HEK293T (cell line): Measurements from ENCODE around the gene WASF3.

ENCODE experiments used
- CTCF ChIA-PET: fragments of 350-600 bp; formaldehyde crosslinking; extraction: SDS; loops from one replicate; lab custom pipeline; 2021; ENCODE audit warnings: antibody characterized with exemption, inconsistent platforms; lab: Yijun Ruan, JAX
- POLR2A ChIA-PET: fragments of 350-600 bp; formaldehyde crosslinking; extraction: SDS; loops from one replicate; lab custom pipeline; 2020; ENCODE audit warnings: antibody characterized with exemption, inconsistent platforms; lab: Yijun Ruan, JAX
- DNase-seq: peaks from one replicate; pipeline ENCODE4 v3.0.0; 2012; ENCODE audit warnings: mixed read lengths; ENCODE audit errors: extremely low spot score
- ARNT ChIP-seq: fragments of 450-650 bp; IDR thresholded peaks from 2 replicates; pipeline ENCODE4 v1.6.1; 2017; ENCODE audit warnings: mild to moderate bottlenecking
- BHLHE40 ChIP-seq: fragments of 450-650 bp; IDR thresholded peaks from 2 replicates; pipeline ENCODE4 v1.6.1; 2016; ENCODE audit warnings: mild to moderate bottlenecking, moderate library complexity, borderline replicate concordance
- CTBP1 ChIP-seq: fragments of 450-650 bp; IDR thresholded peaks from 2 replicates; pipeline ENCODE4 v1.6.1; 2016; ENCODE audit warnings: borderline replicate concordance
- ELF4 ChIP-seq: fragments of 450-650 bp; IDR thresholded peaks from 2 replicates; pipeline ENCODE4 v1.6.1; 2017; ENCODE audit warnings: antibody characterized with exemption
- FOXA1 ChIP-seq: fragments of 450-650 bp; IDR thresholded peaks from 2 replicates; pipeline ENCODE4 v1.6.1; 2016; ENCODE audit warnings: mild to moderate bottlenecking
- FOXK2 ChIP-seq: fragments of 450-650 bp; IDR thresholded peaks from 2 replicates; pipeline ENCODE4 v1.6.1; 2016; ENCODE audit warnings: mild to moderate bottlenecking
- FOXM1 ChIP-seq: fragments of 450-650 bp; IDR thresholded peaks from 2 replicates; pipeline ENCODE4 v1.6.1; 2017; ENCODE audit warnings: mild to moderate bottlenecking, borderline replicate concordance
- HDGF ChIP-seq: fragments of 450-650 bp; IDR thresholded peaks from 2 replicates; pipeline ENCODE4 v1.6.1; 2017; ENCODE audit warnings: antibody characterized with exemption, borderline replicate concordance
- L3MBTL2 ChIP-seq: fragments of 450-650 bp; conservative IDR thresholded peaks from 2 replicates; pipeline ENCODE4 v1.6.1; 2016; ENCODE audit warnings: mild to moderate bottlenecking
- LEF1 ChIP-seq: fragments of 450-650 bp; IDR thresholded peaks from 2 replicates; pipeline ENCODE4 v1.6.1; 2017; ENCODE audit warnings: mild to moderate bottlenecking, borderline replicate concordance
- NFRKB ChIP-seq: fragments of 450-650 bp; IDR thresholded peaks from 2 replicates; pipeline ENCODE4 v1.6.1; 2016; ENCODE audit warnings: mild to moderate bottlenecking, moderate library complexity
- PKNOX1 ChIP-seq: fragments of 450-650 bp; IDR thresholded peaks from 2 replicates; pipeline ENCODE4 v1.6.1; 2016
- SP1 ChIP-seq: fragments of 450-650 bp; IDR thresholded peaks from 2 replicates; pipeline ENCODE4 v1.6.1; 2017
- SUZ12 ChIP-seq: fragments of 450-650 bp; IDR thresholded peaks from 2 replicates; pipeline ENCODE4 v1.6.1; 2016; ENCODE audit warnings: mild to moderate bottlenecking
- TARDBP ChIP-seq: fragments of 450-650 bp; IDR thresholded peaks from 2 replicates; pipeline ENCODE4 v1.6.1; 2016
- ZNF384 ChIP-seq: fragments of 450-650 bp; IDR thresholded peaks from 2 replicates; pipeline ENCODE4 v1.6.1; 2016

Gene WASF3

GRCh38 chr13:26605845-26606244 is 48.4 kb downstream of the WASF3 start:
- DNase-seq, result peak; percentile 24
- CTCF ChIA-PET, result interaction anchor here (0.7 to 1.0 kb wide), 3 partner anchors 15 to 248 kb away, joined by 3 to 5 read pairs (median 3); no protein-coding TSS in a partner anchor
- TF ChIP-seq BHLHE40, result no peak
- TF ChIP-seq SUZ12, result no peak
- no peak for TF ChIP-seq TARDBP
- TF ChIP-seq PKNOX1, result no peak
- no peak for TF ChIP-seq HDGF
- no peak for TF ChIP-seq ELF4
- no peak for TF ChIP-seq L3MBTL2
- no peak for TF ChIP-seq ARNT
- TF ChIP-seq SP1, result no peak
- TF ChIP-seq FOXA1, result no peak
- POLR2A ChIA-PET, result no interaction called here

DNA sequence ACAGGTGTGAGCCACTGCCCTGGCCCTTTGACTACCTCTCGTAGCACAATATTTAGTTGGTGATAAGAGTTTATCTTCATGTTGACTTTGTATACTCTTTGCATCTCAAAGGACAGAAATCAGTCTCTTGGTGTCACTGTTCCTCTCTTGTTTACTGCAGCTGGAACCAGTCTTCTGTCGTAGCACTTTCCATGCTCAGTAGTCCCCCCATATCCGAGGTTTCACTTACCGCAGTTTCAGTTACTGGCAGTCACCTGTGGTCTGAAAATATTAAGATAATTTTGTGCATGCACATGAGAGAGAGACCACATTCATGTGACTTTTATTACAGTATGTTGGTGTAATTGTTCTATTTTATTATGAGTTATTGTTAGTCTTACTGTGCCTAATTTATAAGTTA is 49.1 kb downstream of the WASF3 start:
- CTCF ChIA-PET, result interaction anchor here (0.7 to 1.0 kb wide), 2 partner anchors 22 to 247 kb away, joined by 3 to 5 read pairs; no protein-coding TSS in a partner anchor
- POLR2A ChIA-PET, result no interaction called here
- TF ChIP-seq ZNF384, result no peak
- TF ChIP-seq LEF1, result no peak
- TF ChIP-seq PKNOX1, result no peak
- no peak for TF ChIP-seq CTBP1
- no peak for TF ChIP-seq SUZ12
- TF ChIP-seq TARDBP, result no peak
- TF ChIP-seq ELF4, result no peak
- no peak for TF ChIP-seq ARNT
- TF ChIP-seq FOXK2, result no peak
- TF ChIP-seq BHLHE40, result no peak
- TF ChIP-seq L3MBTL2, result no peak
- no peak for TF ChIP-seq FOXM1
- TF ChIP-seq HDGF, result no peak
- TF ChIP-seq FOXA1, result no peak
- DNase-seq, result no peak

GRCh38 chr13:26614721-26615120 is 57.2 kb downstream of the WASF3 start:
- ChIA-PET POLR2A (no interaction called here), CTCF (interaction anchor here (0.6 kb wide), 1 partner anchor 15 kb away, joined by 3 read pairs; no protein-coding TSS in a partner anchor)

DNA sequence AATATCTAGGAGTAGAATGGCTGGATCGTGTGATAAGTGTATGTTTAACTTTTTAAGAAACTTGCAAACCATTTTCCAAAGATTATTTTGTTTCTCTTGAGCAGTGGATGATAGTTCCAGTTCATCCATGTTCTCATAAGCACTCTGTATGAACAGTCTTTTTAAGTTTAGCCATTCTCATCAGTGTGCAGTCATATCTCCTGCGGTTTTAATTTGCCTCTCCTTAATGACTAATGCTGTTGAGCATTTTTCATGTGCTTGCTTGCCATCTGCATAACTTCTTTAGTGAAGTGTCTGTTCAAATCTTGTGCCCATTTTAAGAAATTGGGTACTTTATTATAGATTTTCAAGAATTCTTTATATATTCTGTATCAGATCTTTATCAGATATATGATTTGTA is 58.6 kb downstream of the WASF3 start:
- TF ChIP-seq LEF1, result no peak
- TF ChIP-seq SP1, result no peak
- no peak for TF ChIP-seq FOXM1
- no peak for TF ChIP-seq ELF4
- no peak for TF ChIP-seq NFRKB
- CTCF ChIA-PET, result no interaction called here
- POLR2A ChIA-PET, result no interaction called here

More at GRCh38 chr13:26614721-26615120, 57.2 kb downstream of the WASF3 start:
- DNase-seq, result no peak
- TF ChIP-seq FOXA1 (no peak), TARDBP (no peak), ARNT (no peak), PKNOX1 (no peak), SUZ12 (no peak), SP1 (no peak)

DNA sequence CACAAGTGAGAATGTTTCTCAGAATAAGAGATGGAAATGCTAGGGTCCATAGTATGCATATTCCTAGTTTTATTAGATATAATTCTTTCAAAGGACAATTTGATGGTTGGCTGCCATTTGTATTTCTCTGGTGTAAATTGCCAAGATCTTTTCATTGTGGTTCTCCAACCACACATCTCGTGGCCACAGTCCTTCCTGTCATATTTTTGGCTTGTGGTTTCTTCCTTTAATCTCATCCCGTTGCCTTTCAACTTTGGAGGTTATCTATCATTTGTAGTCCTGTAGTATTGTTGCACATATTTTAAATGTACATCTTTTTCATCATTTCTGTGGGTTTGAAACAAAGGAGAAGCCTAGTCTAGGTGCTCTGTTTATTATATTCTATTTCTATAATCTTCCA is 61.2 kb downstream of the WASF3 start:
- ChIA-PET CTCF (no interaction called here), POLR2A (no interaction called here)
- TF ChIP-seq PKNOX1, result no peak
- TF ChIP-seq FOXM1, result no peak
- TF ChIP-seq ARNT, result no peak
- no peak for TF ChIP-seq CTBP1
- TF ChIP-seq L3MBTL2, result no peak
- no peak for TF ChIP-seq ELF4
- TF ChIP-seq FOXK2, result no peak
- TF ChIP-seq ZNF384, result no peak
- TF ChIP-seq FOXA1, result no peak
- TF ChIP-seq TARDBP, result no peak
- TF ChIP-seq LEF1, result no peak
- no peak for DNase-seq

More for the DNA sequence above, 58.6 kb downstream of the WASF3 start:
- no peak for DNase-seq

- no peak for TF ChIP-seq FOXK2
- no peak for TF ChIP-seq L3MBTL2
- no peak for TF ChIP-seq FOXA1
- no peak for TF ChIP-seq SP1
- TF ChIP-seq LEF1, result no peak
- no peak for TF ChIP-seq ZNF384
- TF ChIP-seq PKNOX1, result no peak
- no peak for TF ChIP-seq TARDBP
- no peak for TF ChIP-seq NFRKB
- TF ChIP-seq HDGF, result no peak
- TF ChIP-seq CTBP1, result no peak
- TF ChIP-seq ELF4, result no peak
- TF ChIP-seq ARNT, result no peak
- no peak for TF ChIP-seq FOXM1
- no peak for TF ChIP-seq BHLHE40
- no peak for TF ChIP-seq SUZ12
- ChIA-PET POLR2A (no interaction called here), CTCF (no interaction called here)
- DNase-seq, result no peak
Measured at GRCh38 chr13:26619358-26619757, 61.9 kb downstream of the WASF3 start.
